ENCODE results near the gene HECTD1.
"Not testable (repeated sequence)": the region's sequence is repeated elsewhere in the genome, so short reads cannot be mapped to it uniquely, and the experiment has no call there.

HECTD1 gene

DNA sequence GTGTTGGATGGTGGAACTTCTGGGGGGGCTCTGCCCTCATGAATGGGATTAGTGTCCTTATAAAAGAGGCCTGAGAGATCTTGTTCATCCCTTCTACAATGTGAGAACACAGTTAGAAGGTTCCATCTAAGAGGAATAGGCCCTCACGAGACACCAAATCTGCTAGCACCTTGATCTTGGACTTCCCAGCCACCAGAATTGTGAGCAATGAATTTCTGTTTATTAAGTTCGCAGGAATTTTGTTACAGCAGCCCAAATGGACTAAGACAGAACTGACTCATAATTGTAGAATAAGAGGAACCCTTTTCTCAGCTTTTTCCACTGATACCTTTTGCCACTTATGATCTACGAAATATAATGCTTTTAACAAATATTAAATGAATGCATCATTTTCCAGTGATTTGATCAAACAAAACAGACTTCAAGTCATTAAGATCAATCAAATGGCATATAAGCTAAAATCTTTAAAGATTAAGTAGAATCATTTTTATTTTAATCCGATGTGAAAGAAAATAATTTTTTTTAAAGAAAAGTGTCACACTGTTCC, 68.2 kb downstream of the HECTD1 start:
- no peak for DNase-seq

DNA sequence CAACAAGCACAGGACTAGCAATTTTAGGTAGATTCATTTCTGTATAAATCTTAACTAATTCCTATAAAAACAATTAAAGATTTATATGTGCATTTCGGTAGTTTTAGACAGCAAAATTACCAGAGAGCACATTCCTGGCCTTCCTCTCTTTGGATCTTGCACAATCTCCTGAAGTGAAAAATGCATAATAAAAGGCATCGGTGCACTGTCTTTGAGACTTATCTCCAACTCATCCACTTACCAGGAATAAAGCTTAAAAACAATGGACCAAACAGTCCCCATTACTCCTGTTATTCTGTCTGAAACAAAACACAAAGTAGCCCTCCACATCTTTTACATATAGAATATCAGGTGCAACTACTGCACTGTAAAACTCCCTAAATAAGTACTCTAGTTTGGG, 69.3 kb downstream of the HECTD1 start:
- no peak for DNase-seq

- DNase-seq, result no peak
Measured at GRCh38 chr14:31137214-31137889, 70.2 kb downstream of the HECTD1 start.

- DNase-seq, result no peak
Measured at GRCh38 chr14:31133133-31133532, 74.5 kb downstream of the HECTD1 start.

DNA sequence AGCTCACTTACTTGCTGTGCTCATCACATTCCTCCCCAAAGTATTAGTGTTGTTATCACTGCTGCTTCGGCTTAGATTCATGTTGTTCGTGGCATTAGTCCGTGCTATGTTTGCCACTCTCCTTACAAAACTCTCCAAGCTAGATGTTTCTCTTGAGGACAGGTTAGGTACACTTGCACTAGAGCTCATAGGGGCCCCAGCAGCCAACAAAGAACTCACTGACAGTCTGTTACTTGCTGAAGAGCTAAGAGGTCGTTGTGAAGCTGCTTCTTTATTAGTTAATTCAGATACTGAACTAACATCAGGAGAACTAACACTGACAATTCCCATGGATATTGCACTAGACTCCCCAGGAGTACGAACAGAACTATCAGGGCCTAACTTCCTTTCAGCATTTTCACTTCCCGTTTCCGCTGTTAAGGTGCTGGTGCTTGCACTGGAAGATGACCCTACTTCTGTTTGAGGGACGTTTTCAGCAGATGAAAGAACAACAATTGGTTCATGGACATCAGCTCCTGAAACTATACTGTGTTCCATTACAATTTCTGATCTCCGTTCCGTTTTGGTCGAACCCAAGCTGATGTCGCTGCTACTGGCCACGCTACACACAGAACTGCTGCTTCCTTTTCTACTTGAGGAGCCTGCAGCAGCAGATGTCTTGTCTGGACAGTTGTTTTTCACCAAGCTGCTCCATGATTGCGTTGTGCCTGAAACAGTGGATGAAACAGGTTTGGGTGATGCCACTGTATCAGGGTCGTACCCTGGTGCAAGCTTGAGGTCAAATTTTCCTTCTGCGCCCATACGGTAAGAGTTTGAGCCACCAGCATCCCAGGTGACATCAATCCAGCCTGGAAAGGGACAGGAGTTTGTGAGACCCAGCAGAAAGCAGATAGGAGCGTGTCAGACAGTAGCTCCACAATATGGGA, 78.7 kb downstream of the HECTD1 start:
- no peak for DNase-seq

DNA sequence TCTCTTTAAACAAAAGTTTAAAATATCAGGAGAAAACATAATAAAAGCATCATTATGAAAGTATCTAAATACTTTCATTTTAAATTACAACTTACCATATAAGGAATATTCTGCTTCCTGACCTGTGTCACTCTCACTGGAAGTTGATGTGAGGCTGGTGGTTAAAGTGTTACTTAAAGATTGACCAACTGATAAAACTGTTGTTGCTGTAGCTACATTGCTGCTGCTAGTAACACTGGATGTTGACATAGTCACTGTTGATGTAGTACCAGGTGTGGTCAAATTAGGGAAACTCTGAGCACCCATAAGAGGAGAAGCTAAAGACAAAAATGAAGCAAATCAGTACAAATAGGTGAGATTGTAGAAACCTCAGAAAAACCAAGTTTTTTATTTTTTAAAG, 79.9 kb downstream of the HECTD1 start:
- no peak for DNase-seq

DNA sequence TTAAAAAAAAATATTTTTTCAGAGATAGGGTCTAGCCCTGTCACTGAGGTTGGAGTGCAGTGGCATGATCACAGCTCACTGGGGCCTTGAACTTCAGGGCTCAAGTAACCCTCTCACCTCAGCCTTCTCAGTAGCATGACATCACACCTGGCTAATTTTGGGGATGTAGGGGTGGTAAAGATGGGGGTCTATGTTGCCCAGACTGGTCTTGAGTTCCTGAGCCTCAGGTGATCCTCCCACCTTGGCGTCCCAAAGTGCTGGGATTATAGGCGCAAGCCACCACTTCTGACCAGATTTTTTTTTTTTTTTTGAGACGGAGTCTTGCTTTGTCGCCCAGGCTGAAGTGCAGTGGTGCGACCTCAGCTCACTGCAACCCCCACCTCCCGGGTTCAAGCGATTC, 80.9 kb downstream of the HECTD1 start:
- no peak for DNase-seq

GRCh38 chr14:31125231-31125630, 82.4 kb downstream of the HECTD1 start:
- DNase-seq, result no peak

GRCh38 chr14:31124197-31124596, 83.4 kb downstream of the HECTD1 start:
- no peak for DNase-seq

- DNase-seq, result no peak
Measured at GRCh38 chr14:31122921-31123320, 84.7 kb downstream of the HECTD1 start.

DNA sequence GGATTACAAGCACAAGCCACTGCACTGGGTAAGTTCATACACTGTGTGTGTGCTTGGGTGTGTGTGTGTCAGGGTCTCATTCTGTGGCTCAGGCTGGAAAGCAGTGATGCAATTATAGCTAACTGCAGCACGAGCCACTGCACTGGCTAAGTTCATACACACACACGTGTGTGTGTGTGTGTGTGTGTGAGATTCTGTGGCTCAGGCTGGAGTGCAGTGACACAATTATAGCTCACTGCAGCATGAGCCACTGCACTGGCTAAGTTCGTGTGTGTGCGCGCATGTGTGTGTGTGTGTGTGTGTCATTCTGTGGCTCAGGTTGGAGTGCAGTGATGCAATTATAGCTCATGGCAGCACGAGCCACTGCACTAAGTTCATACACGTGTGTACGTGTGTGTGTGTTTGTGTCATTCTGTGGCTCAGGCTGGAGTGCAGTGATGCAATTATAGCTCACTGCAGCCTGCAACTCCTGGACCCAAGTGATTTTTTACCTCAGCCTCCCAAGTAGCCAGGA, 85.4 kb downstream of the HECTD1 start:
- DNase-seq, result no peak

DNA sequence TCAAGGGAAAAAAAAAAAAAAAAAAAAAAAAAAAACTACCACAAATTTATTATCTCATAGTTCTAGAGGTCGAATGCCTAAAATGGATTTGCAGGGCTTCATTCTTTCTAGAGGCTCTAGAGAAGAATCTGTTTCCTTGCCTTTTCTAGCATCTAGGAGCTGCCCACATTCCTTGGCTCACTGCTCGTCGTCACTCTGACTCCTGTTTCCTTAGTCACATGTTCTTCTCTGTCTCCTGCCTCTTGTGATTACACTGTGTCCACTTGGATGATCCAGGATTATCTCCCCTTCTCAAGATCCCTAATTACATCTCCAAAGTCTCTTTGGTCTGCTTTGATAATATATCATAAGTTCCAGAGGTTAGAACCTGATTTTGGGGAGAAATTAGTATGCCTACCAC, 88.7 kb downstream of the HECTD1 start:
- DNase-seq, result no peak

DNA sequence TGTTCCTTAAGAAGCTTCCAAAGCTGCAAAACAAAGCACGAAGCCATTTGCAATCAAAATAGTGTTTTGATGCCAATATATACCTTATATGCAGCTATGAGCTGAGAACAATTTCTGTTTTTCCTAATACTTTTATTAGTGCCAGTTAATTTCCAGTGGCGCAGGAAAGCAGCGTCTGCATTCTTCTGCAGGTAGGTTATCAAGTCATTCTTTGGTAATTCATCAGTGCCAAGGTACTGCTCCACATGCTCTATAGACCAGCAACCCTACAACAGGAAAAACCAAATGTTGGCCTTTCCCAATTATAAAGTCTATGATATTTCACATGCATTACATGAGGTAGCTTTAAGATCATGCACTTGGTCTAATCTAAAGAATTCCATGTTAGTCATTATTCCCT, 93.8 kb downstream of the HECTD1 start:
- DNase-seq, result no peak

- no peak for DNase-seq
Measured at GRCh38 chr14:31110872-31111271, 96.7 kb downstream of the HECTD1 start.

- no peak for DNase-seq
Measured at GRCh38 chr14:31109257-31109656, 98.3 kb downstream of the HECTD1 start.

- DNase-seq, result no peak
Measured at GRCh38 chr14:31106768-31107167, 100.8 kb downstream of the HECTD1 start.

- DNase-seq, result no peak
Measured at GRCh38 chr14:31097081-31097480, 110.5 kb downstream of the HECTD1 start.

DNA sequence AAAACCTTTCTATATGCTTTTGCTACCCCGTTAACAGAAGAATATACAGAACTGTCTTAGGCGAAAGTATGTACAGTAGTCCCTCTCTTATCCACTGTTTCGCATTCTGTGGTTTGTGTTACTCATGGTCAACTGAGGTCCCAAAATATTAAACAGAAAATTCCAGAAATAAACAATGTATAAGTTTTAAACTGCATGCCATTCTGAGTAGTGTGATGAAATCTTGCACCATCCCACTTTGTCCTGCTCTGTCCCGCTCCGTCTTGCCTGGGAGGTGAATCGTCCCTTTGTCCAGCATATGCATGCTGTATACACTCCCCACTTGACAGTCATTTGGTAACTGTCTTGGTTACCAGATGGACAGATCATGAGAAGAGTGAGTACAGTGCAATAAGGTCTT, 111.3 kb downstream of the HECTD1 start:
- no peak for DNase-seq

DNA sequence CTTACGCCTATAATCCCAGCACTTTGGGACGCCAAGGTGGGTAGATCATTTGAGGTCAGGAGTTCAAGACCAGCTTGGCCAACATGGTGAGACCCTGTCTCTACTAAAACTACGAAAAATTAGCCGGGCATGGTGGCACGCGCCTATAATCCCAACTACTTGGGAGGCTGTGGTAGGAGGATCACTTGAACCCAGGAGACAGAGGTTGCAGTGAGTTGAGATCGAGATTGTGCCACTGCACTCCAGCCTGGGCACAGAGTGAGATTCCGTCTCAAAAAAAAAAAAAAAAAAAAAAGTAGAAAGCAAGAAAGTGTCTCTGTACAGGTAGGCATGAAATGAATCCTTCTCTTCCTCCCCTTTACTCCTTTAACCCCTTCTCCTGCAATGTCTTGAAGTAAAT, 111.8 kb downstream of the HECTD1 start:
- DNase-seq, result not testable (repeated sequence)

DNA sequence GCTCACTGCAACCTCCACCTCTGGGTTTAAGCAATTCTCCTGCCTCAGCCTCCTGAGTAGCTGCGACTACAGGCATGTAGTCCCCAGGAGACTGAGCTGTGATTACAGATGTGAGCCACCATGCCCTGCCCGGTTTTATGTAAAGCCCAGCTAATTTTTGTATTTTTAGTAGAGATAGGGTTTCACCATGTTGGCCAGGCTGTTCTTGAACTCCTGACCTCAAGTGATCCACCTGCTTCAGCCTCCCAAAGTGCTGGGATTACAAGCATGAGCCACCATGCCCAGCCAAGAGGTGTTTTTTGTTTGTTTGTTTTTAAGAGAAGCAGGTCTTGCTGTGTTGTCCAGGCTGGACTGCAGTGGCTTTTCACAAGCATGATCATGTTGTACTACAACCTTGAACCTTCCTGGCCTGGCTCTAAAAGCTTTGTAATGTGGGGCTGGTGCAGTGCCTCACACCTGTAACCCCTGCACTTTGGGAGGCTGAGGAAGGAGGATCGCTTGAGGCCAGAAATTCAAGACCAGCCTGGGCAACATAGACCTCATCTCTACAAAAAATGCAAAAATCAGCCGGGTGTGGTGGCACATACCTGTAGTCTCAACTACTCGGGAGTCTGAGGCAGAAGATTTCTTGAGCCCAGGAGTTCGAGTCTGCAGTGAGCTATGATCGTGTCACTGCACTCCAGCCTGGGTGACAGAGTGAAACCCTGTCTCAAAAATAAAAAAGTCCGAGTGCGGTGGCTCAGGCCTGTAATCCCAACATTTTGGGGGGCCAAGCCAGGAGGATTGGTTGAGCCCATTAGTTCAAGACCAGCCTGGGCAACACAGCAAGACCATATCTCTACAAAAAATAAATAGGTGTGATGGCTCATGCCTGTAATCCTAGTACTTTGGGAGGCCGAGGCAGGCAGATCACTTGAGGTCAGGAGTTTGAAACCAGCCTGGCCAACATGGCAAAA, 113.4 kb downstream of the HECTD1 start:
- DNase-seq, result not testable (repeated sequence)

DNA sequence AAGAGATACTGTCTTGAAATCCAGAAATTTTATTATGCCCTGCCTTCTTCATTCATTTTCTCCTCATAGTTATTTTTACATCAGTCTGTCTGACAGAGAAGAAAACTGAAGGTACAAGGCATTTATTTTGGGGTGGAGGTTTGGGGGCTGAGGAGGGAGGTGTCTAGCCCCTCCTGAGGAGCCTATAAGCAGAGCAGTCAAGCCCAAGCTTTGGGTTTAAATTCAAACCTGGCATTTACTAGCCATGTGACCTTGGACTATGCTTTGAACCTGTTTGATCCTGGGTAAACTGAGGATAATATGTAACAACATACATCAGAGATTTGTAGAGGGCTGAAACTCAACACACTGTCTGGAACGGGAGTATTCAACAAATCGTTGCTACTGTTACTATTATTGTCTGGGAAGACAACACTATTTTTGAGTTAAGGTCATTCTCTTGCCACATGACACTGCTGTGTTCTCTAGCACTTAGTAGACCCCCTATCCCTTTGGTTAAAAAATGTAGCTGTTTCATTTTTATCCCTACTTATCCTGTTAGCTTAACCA, 115.4 kb downstream of the HECTD1 start:
- DNase-seq, result no peak
